Measurements from ENCODE around the gene ZNF780A.

- no peak for TF ChIP-seq CTCF (conservative IDR thresholded peaks at IDR 0.05; ENCODE audit: low read depth, low read length)
- TF ChIP-seq EZH2 (IDR thresholded peaks at IDR 0.05; ENCODE audit: borderline replicate concordance, low read depth, low read length, poor library complexity, severe bottlenecking): no peak
These were observed 54.7 kb downstream of the ZNF780A start for GRCh38 chr19:40035996-40036395.

Data from A673 (cell line).